Measurements from ENCODE around the gene NACC1.

DNA sequence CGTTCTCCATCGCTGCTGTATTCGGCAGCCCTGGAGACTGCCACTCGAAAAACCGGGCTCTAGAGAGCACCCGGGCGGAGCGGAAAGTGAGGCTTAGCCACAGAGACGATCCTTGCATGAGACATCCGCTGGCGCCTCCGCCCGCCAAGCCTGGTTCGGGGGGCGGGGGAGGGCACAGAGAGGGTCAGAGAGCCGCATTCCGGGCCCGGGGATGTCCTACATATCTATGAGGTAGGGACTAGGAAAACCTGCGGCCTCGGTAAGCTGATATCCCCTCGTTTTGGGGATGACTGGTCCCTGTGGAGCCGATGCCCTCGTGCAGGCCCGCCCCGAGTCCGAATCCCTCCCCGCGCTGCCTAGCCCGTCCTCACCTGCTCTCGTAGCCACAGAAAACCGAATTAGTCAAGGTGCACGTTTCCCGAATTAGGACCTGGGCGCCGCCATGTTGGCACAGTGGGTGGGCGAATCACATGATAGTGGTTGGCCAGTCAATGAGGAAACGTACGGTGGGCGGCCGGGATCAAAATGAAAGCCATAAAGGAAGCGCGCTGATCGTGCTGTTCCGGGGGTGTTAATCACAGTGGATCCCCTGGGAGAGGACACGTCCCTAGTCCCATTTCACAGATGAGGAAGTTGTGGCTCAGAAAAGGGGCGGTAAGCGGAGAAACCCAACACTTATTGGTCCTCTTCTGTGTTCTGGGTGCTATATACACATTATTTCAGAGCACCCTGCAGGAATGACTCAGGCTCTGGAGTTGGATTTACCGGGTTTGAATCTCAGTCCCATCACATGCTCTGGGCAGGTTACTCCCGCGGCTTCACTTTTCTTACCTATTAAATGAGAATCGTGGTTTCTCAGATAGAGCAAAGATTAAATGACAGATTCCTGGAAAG is 1.5 kb upstream of the NACC1 start, which contains the start of gene TRMT1:
- peak in 1 of 2 donors; percentile 29 for TF ChIP-seq POLR2A (IDR thresholded peaks at IDR 0.05)
- TF ChIP-seq, protein P1, sequence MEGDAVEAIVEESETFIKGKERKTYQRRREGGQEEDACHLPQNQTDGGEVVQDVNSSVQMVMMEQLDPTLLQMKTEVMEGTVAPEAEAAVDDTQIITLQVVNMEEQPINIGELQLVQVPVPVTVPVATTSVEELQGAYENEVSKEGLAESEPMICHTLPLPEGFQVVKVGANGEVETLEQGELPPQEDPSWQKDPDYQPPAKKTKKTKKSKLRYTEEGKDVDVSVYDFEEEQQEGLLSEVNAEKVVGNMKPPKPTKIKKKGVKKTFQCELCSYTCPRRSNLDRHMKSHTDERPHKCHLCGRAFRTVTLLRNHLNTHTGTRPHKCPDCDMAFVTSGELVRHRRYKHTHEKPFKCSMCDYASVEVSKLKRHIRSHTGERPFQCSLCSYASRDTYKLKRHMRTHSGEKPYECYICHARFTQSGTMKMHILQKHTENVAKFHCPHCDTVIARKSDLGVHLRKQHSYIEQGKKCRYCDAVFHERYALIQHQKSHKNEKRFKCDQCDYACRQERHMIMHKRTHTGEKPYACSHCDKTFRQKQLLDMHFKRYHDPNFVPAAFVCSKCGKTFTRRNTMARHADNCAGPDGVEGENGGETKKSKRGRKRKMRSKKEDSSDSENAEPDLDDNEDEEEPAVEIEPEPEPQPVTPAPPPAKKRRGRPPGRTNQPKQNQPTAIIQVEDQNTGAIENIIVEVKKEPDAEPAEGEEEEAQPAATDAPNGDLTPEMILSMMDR (IDR thresholded peaks at IDR 0.05), result no peak

All from adrenal gland (tissue), 5 donors.